Measurements from ENCODE around the gene CCDC97. TPM values are rescaled to one million over a fixed set of nuclear protein-coding genes. Genes with fewer than 3 reads are reported as not detected.

Gene CCDC97
- total RNA-seq, 2 donors from 2014 or later = 8.1 to 16.2 TPM

GRCh38 chr19:41264581-41265394, 45.2 kb upstream of the CCDC97 start:
- DNase-seq (ENCODE audit: low spot score) = no peak
- peak in 1 of 2 donors; percentile 48 for TF ChIP-seq CTCF (IDR thresholded peaks at IDR 0.05)
- H3K9me3 ChIP-seq = no peaks in the 10 kb centered on the region
- no peaks in the 10 kb centered on the region for H3K27me3 ChIP-seq
- H3K36me3 ChIP-seq = peaks cover 25% of the 10 kb centered on the region
- H3K4me3 ChIP-seq = peak overlapping the region; percentile 86 to 94
- peak overlapping the region; percentile 98 to 100 for H3K27ac ChIP-seq
- peaks cover 0 to 36% of the 10 kb centered on the region in 2 donors for H3K4me1 ChIP-seq

DNA sequence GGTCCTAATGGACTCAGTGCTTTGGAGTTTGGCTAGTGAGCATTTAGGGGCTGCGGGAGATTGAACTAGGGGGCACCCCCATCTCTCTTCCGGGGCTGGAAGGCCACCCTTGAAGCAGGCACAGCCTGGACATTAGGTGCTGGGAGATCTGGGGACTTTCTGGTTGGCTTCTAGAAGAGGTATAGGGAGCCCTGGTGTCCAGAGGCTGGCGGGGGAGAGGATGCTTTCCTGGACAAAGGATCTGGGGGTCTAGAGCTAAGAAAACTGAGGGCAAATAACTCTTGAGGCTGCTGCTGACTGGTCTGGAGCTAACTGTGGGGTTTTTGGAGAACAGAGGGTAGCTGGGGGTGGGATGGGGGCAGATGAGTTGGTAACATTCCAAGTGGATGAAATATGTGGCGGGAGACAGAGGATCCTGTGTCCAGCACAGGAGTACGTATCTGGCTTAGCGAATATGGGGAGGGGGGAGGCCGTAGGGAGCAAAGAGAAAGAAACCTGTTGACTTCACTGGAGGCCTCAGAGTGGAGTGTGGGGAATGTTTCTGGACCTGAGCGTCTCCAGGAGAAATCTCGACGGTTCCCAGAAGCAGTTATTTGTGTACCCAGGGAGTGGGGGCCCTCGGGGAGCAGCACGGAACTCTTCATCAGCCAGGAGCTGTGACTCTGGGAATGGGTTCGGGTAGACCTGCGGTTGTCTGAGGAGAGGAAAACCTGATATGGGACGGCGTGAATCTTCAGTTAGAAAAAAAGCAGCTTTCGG, 44.4 kb upstream of the CCDC97 start:
- Histone ChIP-seq H3K36me3 (peaks cover 31% of the 10 kb centered on the region), H3K27me3 (no peaks in the 10 kb centered on the region), H3K27ac (peak overlapping the region; percentile 98 to 100), H3K4me3 (peak overlapping the region; percentile 86 to 94), H3K4me1 (peaks cover 0 to 36% of the 10 kb centered on the region in 2 donors), H3K9me3 (no peaks in the 10 kb centered on the region)
- no peak for TF ChIP-seq CTCF (IDR thresholded peaks at IDR 0.05)
- DNase-seq (ENCODE audit: low spot score) = no peak

DNA sequence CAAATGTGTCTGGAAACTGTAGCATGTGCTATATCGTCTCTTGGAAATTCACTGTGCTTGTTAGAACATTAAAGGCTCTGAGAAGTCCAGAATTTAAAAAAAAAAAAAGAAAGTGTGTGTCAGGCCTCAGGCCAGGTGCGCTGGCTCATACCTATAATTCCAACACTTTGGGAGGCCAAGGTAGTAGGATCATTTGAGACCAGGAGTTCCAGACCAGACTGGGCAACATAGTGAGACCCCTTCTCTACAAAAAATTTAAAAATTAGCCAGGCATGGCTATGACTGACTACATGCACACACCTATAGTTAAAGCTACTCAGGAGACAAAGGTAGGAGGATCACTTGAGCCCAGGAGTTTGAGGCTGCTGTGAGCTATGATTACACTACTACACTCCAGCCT, 40.9 kb upstream of the CCDC97 start:
- DNase-seq (ENCODE audit: low spot score) = no peak
- Histone ChIP-seq H3K27ac (no peak overlapping the region), H3K4me3 (no peak overlapping the region), H3K4me1 (peaks cover 0 to 27% of the 10 kb centered on the region in 2 donors), H3K9me3 (no peaks in the 10 kb centered on the region), H3K27me3 (no peaks in the 10 kb centered on the region), H3K36me3 (peaks cover 66% of the 10 kb centered on the region)
- no peak for TF ChIP-seq CTCF (IDR thresholded peaks at IDR 0.05)

GRCh38 chr19:41269571-41269970, 40.4 kb upstream of the CCDC97 start:
- H3K4me1 ChIP-seq = peaks cover 0 to 27% of the 10 kb centered on the region in 2 donors
- no peak for TF ChIP-seq CTCF (IDR thresholded peaks at IDR 0.05)
- peaks cover 71% of the 10 kb centered on the region for H3K36me3 ChIP-seq

DNA sequence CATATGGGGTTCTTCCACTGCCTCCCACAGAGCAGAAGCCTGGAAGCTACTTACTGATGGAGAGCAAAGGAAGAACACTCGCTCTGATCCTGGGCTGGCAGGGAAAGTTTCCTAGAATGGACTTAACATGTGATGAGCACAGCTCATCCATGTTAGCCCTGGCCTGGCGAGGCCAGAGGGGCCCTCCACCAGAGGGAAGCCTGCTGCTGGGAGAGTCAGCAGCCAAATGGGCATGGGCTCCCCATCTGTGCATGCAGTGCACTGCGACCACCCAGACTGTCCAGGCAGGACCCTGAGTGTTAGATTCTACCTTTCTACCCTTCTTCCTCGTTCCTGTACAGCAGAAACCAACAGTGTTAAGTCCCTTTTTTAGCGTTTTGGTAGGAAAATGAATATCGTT, 36.9 kb upstream of the CCDC97 start:
- no peak overlapping the region for H3K27ac ChIP-seq
- peaks cover 100% of the 10 kb centered on the region for H3K36me3 ChIP-seq
- DNase-seq (ENCODE audit: low spot score) = no peak
- no peak for TF ChIP-seq CTCF (IDR thresholded peaks at IDR 0.05)
- no peaks in the 10 kb centered on the region for H3K9me3 ChIP-seq
- H3K4me3 ChIP-seq = no peak overlapping the region
- H3K27me3 ChIP-seq = no peaks in the 10 kb centered on the region
- no peaks in the 10 kb centered on the region for H3K4me1 ChIP-seq

More at GRCh38 chr19:41269571-41269970, 40.4 kb upstream of the CCDC97 start:
- Histone ChIP-seq H3K9me3 (no peaks in the 10 kb centered on the region), H3K27ac (no peak overlapping the region), H3K27me3 (no peaks in the 10 kb centered on the region), H3K4me3 (no peak overlapping the region)
- DNase-seq (ENCODE audit: low spot score) = no peak

All from right atrium auricular region (tissue), 2 donors.